Mammary epithelial cell (primary cell): ENCODE data around the gene UPK1B.

Experiments used
- EZH2 ChIP-seq: IDR thresholded peaks from 2 replicates; pipeline ENCODE4 v1.6.1; 2012; ENCODE audit warnings: low read length, inconsistent platforms, borderline replicate concordance
- TF ChIP-seq, protein P1 (sequence below), 2 donors: IDR thresholded peaks in 1 of 2; conservative IDR thresholded peaks in 1 of 2; 2 replicates each; pipeline ENCODE4 v1.5.1; 2011 to 2012; ENCODE audit warnings: inconsistent platforms in 2 of 2, low read length in 2 of 2, mild to moderate bottlenecking in 2 of 2, control low read depth in 1 of 2, low read depth in 1 of 2; ENCODE audit not compliant: insufficient read depth in 1 of 2; ENCODE audit errors: extremely low read depth in 1 of 2

DNA sequence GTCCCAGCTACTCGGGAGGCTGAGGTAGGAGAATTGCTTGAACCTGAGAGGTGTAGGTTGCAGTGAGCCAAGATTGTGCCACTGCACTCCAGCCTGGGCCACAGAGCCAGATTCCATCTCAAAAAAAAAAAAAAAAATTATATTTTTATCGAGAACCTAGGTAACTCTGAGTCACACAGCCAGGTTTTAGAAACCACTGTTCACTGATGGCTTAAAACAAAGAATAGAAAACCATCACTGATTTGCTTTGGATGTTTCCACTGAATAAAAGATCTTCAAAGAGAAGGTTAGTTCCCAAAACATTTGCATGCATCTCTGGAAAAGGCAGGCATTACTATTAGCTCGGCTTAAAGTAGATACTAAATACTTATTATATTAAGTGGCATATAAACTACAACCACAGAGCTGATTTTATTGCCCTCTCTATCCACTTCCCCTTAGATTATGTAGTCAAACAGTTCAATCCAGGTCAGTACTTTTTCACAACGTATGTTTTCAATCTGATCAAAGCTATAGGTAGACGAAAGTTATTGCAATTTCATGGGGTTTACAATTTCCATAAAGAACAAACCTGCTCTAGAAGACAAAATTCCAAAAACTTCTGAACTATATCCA is 65.9 kb downstream of the UPK1B start:
- TF ChIP-seq, protein P1, sequence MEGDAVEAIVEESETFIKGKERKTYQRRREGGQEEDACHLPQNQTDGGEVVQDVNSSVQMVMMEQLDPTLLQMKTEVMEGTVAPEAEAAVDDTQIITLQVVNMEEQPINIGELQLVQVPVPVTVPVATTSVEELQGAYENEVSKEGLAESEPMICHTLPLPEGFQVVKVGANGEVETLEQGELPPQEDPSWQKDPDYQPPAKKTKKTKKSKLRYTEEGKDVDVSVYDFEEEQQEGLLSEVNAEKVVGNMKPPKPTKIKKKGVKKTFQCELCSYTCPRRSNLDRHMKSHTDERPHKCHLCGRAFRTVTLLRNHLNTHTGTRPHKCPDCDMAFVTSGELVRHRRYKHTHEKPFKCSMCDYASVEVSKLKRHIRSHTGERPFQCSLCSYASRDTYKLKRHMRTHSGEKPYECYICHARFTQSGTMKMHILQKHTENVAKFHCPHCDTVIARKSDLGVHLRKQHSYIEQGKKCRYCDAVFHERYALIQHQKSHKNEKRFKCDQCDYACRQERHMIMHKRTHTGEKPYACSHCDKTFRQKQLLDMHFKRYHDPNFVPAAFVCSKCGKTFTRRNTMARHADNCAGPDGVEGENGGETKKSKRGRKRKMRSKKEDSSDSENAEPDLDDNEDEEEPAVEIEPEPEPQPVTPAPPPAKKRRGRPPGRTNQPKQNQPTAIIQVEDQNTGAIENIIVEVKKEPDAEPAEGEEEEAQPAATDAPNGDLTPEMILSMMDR (conservative IDR thresholded peaks at IDR 0.05 in 1 of 2, IDR thresholded peaks at IDR 0.05 in 1 of 2; ENCODE audit: extremely low read depth in 1 of 2, insufficient read depth in 1 of 2, low read depth in 1 of 2, low read length in 2 of 2): no peak
- no peak for TF ChIP-seq EZH2
